Measurements from ENCODE around the gene FAF1. TPM values are rescaled to one million over a fixed set of nuclear protein-coding genes. Genes with fewer than 3 reads are reported as not detected.

The FAF1 gene
- total RNA-seq, 4 donors from 2014 or later, result 47.1 to 87.0 (median 79.4) TPM

DNA sequence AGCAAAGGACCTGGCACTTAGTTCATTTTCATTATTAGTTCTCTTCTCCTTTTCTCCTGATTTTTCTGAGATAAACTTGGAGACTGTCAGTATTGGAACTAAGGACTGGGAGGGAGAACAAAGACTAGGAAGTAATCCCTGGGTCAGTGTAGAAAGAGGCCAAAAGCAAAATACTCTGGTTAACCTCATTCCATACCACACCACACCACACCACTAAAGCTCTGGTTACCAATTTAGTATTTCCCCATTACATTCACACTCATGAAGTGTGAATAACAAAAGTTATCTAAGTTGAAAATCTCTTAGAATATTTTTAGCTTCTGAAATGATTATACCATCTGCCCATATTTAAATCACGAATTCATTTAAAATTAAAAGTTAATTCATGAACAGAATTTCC is 467.9 kb downstream of the FAF1 start:
- no peak for DNase-seq
- 94 to 98% methylated on average over 1 of the region's 1 CpG for WGBS, 2 donors
- intact Hi-C loops (cut with DNase I), result no loop called here
- H3K4me3 ChIP-seq (replicated peaks in 1 of 3), result no peak overlapping the region
- no peaks in the 10 kb centered on the region for H3K4me1 ChIP-seq
- TF ChIP-seq, protein P1, sequence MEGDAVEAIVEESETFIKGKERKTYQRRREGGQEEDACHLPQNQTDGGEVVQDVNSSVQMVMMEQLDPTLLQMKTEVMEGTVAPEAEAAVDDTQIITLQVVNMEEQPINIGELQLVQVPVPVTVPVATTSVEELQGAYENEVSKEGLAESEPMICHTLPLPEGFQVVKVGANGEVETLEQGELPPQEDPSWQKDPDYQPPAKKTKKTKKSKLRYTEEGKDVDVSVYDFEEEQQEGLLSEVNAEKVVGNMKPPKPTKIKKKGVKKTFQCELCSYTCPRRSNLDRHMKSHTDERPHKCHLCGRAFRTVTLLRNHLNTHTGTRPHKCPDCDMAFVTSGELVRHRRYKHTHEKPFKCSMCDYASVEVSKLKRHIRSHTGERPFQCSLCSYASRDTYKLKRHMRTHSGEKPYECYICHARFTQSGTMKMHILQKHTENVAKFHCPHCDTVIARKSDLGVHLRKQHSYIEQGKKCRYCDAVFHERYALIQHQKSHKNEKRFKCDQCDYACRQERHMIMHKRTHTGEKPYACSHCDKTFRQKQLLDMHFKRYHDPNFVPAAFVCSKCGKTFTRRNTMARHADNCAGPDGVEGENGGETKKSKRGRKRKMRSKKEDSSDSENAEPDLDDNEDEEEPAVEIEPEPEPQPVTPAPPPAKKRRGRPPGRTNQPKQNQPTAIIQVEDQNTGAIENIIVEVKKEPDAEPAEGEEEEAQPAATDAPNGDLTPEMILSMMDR (IDR thresholded peaks at IDR 0.05), result no peak
- H3K27me3 ChIP-seq, result no peaks in the 10 kb centered on the region
- no peaks in the 10 kb centered on the region for H3K9me3 ChIP-seq
- peaks cover 0 to 8% of the 10 kb centered on the region in 2 donors for H3K36me3 ChIP-seq
- H3K27ac ChIP-seq, result no peak overlapping the region

DNA sequence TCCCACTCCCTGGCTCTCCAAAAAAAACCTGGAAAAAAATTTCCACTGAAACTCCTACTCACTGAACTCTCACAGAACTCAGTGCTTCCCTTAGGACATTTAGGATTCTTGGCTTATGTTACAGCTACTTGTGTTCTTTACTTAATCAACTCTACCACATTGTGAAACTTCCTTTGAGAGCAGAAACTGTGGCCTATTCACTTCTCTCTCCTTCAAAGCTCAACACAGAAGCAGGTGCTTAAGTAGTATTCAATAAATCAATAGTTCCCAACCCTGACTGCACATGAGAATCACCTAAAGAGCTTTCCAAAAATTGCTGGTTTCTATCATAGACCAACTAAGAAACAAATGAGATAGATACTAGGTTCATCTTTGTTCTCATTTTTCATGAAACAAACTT is 468.9 kb downstream of the FAF1 start:
- Histone ChIP-seq H3K36me3 (peaks cover 0 to 8% of the 10 kb centered on the region in 2 donors), H3K9me3 (no peaks in the 10 kb centered on the region), H3K4me1 (no peaks in the 10 kb centered on the region), H3K27me3 (no peaks in the 10 kb centered on the region), H3K4me3 (replicated peaks in 1 of 3) (no peak overlapping the region), H3K27ac (no peak overlapping the region)
- TF ChIP-seq POLR2A (IDR thresholded peaks at IDR 0.05), result no peak
- TF ChIP-seq, protein P1 (IDR thresholded peaks at IDR 0.05), result no peak
- no peak for DNase-seq
- intact Hi-C loops (cut with DNase I), result no loop called here

DNA sequence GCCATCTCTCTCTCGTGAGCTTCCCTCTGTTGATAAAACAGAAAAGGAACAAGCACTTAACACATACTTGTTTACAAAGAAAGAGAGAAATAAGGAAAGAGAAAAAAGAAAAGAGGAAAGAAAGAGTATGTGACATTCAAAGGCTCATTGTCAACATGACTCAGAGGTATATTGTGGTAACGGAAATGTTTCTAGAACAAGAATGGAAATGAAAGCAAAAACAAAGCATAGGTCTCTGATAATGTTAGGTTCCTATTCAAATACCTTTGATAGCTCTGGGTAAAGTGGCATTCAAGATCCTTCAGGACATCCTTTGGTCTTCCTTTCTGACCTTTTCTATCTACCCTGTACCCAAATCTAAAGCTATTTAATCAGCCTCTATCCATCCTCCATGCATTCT is 469.4 kb downstream of the FAF1 start:
- no peaks in the 10 kb centered on the region for H3K9me3 ChIP-seq
- H3K4me3 ChIP-seq (replicated peaks in 1 of 3), result no peak overlapping the region
- no peaks in the 10 kb centered on the region for H3K4me1 ChIP-seq
- TF ChIP-seq POLR2A (IDR thresholded peaks at IDR 0.05), result no peak
- TF ChIP-seq, protein P1 (IDR thresholded peaks at IDR 0.05), result no peak
- WGBS, 2 donors, result 93 to 96% methylated on average over 2 of the region's 2 CpGs
- H3K27me3 ChIP-seq, result no peaks in the 10 kb centered on the region
- no peak overlapping the region for H3K27ac ChIP-seq
- H3K36me3 ChIP-seq, result peaks cover 0 to 8% of the 10 kb centered on the region in 2 donors
- no peak for DNase-seq
- intact Hi-C loops (cut with DNase I), result no loop called here

DNA sequence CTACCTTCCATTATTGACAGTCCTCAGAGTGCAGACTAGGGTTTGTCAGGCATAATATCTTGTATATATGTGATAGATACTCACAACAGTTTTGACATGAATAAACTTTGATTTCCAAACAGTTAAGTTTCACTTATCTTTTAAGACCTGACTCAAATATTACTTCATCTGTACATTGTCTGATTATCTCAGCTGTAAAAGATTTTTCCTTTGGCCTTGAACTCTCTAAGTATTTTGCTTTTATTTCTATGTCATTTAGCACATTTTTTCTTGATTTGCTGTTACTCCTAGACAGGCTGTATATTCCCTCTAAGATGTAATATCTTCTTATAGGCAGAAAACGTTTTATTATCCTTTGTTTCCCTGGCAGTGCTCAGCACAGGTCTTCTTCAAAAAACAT is 471.2 kb downstream of the FAF1 start:
- Histone ChIP-seq H3K27me3 (no peaks in the 10 kb centered on the region), H3K36me3 (peaks cover 0 to 8% of the 10 kb centered on the region in 2 donors), H3K4me3 (replicated peaks in 1 of 3) (no peak overlapping the region), H3K4me1 (no peaks in the 10 kb centered on the region), H3K27ac (no peak overlapping the region), H3K9me3 (no peaks in the 10 kb centered on the region)
- WGBS, 2 donors, result 57 to 73% methylated on average over 1 of the region's 1 CpG
- TF ChIP-seq POLR2A (IDR thresholded peaks at IDR 0.05), result no peak
- TF ChIP-seq, protein P1 (IDR thresholded peaks at IDR 0.05), result no peak
- intact Hi-C loops (cut with DNase I), result no loop called here
- no peak for DNase-seq

DNA sequence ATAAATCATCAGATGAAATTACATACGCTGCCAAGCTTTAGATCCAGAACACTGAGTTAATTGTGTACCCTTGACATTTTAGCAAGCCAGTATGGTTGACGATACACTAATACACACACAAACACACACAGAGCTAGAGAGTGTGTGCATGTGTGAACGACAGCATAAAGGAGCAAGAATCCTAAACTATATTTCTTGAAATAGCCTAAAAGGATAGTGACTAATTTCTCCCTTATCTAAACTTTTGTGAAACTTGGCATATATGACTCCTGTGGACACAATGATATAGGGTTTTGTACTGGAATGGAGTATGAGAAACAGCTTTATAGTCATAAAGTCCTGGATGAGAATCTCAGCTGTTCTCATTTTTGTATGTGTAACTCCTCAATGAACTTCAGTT is 471.7 kb downstream of the FAF1 start:
- Histone ChIP-seq H3K4me1 (no peaks in the 10 kb centered on the region), H3K4me3 (replicated peaks in 1 of 3) (no peak overlapping the region), H3K36me3 (peaks cover 0 to 8% of the 10 kb centered on the region in 2 donors), H3K27me3 (no peaks in the 10 kb centered on the region), H3K27ac (no peak overlapping the region), H3K9me3 (no peaks in the 10 kb centered on the region)
- intact Hi-C loops (cut with DNase I), result no loop called here
- no peak for DNase-seq
- WGBS, 2 donors, result 77 to 91% methylated on average over 3 of the region's 3 CpGs
- TF ChIP-seq, protein P1 (IDR thresholded peaks at IDR 0.05), result no peak
- TF ChIP-seq POLR2A (IDR thresholded peaks at IDR 0.05), result no peak
